NB4 (cell line): ENCODE measurements around the gene GAL3ST1.

Experiments used
- MYC ChIP-seq: IDR thresholded peaks from 2 replicates; pipeline ENCODE4 v1.6.1; 2011; ENCODE audit warnings: low read depth, low read length
- POLR2A ChIP-seq: IDR thresholded peaks from 2 replicates; pipeline ENCODE4 v1.6.1; 2011; ENCODE audit warnings: mild to moderate bottlenecking; ENCODE audit not compliant: insufficient read length; ENCODE audit errors: extremely low read depth
- TF ChIP-seq, protein P1 (sequence below): IDR thresholded peaks from one replicate; pipeline ENCODE4 v1.5.1; 2012; ENCODE audit warnings: low read depth, low read length
- TF ChIP-seq, protein P2 (sequence below): IDR thresholded peaks from 2 replicates; pipeline ENCODE4 v1.6.1; 2011; ENCODE audit warnings: low read depth, low read length

DNA sequence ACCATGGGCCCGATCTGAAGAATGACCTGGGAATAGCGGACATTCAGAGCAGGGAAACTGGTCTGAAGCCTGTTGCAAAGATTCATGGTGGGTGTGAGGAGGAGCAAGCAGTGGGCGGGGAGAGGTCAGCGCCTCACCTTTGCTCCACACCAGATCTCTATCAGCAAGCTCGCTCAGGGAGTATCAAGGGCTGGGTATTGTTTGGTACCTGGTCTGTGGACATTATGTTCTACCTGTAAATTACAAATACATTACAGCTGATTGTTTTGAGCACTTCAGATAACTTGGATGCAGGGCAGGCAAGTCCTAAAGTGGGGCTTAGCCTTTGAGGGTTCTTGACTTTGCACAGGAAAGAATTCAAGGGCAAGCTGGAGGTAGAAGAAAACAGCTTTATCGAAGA lies 58.2 kb downstream of the GAL3ST1 start:
- TF ChIP-seq, protein P1, sequence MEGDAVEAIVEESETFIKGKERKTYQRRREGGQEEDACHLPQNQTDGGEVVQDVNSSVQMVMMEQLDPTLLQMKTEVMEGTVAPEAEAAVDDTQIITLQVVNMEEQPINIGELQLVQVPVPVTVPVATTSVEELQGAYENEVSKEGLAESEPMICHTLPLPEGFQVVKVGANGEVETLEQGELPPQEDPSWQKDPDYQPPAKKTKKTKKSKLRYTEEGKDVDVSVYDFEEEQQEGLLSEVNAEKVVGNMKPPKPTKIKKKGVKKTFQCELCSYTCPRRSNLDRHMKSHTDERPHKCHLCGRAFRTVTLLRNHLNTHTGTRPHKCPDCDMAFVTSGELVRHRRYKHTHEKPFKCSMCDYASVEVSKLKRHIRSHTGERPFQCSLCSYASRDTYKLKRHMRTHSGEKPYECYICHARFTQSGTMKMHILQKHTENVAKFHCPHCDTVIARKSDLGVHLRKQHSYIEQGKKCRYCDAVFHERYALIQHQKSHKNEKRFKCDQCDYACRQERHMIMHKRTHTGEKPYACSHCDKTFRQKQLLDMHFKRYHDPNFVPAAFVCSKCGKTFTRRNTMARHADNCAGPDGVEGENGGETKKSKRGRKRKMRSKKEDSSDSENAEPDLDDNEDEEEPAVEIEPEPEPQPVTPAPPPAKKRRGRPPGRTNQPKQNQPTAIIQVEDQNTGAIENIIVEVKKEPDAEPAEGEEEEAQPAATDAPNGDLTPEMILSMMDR: no peak
- TF ChIP-seq POLR2A (no peak), MYC (no peak)
- TF ChIP-seq, protein P2, sequence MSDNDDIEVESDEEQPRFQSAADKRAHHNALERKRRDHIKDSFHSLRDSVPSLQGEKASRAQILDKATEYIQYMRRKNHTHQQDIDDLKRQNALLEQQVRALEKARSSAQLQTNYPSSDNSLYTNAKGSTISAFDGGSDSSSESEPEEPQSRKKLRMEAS: no peak
